Liver (tissue), 9 donors: ENCODE results near the gene MRPL30. TPM values are rescaled to one million over a fixed set of nuclear protein-coding genes. Genes with fewer than 3 reads are reported as not detected.

Source experiments
- DNase-seq: peaks from one replicate; pipeline ENCODE4 v3.0.0-alpha.2; 2017; ENCODE audit warnings: low spot score
- H3K27ac ChIP-seq, 2 donors: one replicate each; pipeline ENCODE4 v1.7.0; 2013; ENCODE audit warnings: inconsistent platforms in 2 of 2, low read length in 2 of 2, control low read depth in 1 of 2, low read depth in 1 of 2, mild to moderate bottlenecking in 1 of 2
- H3K27me3 ChIP-seq, 4 donors: one replicate each; pipeline versions ENCODE4 v1.6.1 to v1.7.0; 2013; ENCODE audit warnings: low read length in 3 of 4, inconsistent platforms in 1 of 4, mild to moderate bottlenecking in 1 of 4, moderate library complexity in 1 of 4; ENCODE audit not compliant: control insufficient read depth in 4 of 4, insufficient read depth in 4 of 4
- H3K36me3 ChIP-seq, 4 donors: one replicate each; pipeline versions ENCODE4 v1.6.1 to v1.7.0; 2013; ENCODE audit warnings: low read length in 3 of 4, mild to moderate bottlenecking in 3 of 4, low read depth in 1 of 4, moderate library complexity in 1 of 4; ENCODE audit not compliant: control insufficient read depth in 4 of 4, insufficient read depth in 3 of 4
- H3K4me1 ChIP-seq, 4 donors: one replicate each; pipeline versions ENCODE4 v1.6.1 to v1.7.0; 2013; ENCODE audit warnings: low read length in 3 of 4, mild to moderate bottlenecking in 3 of 4, moderate library complexity in 1 of 4; ENCODE audit not compliant: control insufficient read depth in 4 of 4, insufficient read depth in 4 of 4
- H3K4me3 ChIP-seq, 3 donors: one replicate each; pipeline versions ENCODE4 v1.6.1 to v1.7.0; 2013; ENCODE audit warnings: low read length in 3 of 3, control low read depth in 1 of 3, low read depth in 1 of 3, mild to moderate bottlenecking in 1 of 3
- H3K9ac ChIP-seq, 2 donors: one replicate each; pipeline ENCODE4 v1.7.0; 2013; ENCODE audit warnings: low read length in 2 of 2, mild to moderate bottlenecking in 2 of 2, moderate library complexity in 2 of 2, control low read depth in 1 of 2, low read depth in 1 of 2
- H3K9me3 ChIP-seq, 4 donors: one replicate each; pipeline versions ENCODE4 v1.6.1 to v1.7.0; 2013; ENCODE audit warnings: low read length in 3 of 4; ENCODE audit not compliant: control insufficient read depth in 4 of 4
- ATF3 ChIP-seq: IDR thresholded peaks from 2 replicates; pipeline ENCODE4 v1.6.1; 2016; ENCODE audit warnings: antibody characterized with exemption
- FOXA1 ChIP-seq: IDR thresholded peaks from 2 replicates; pipeline ENCODE4 v1.6.1; 2016; ENCODE audit warnings: antibody characterized with exemption
- FOXA2 ChIP-seq: IDR thresholded peaks from 2 replicates; pipeline ENCODE4 v1.6.1; 2016; ENCODE audit warnings: antibody characterized with exemption
- MAX ChIP-seq: IDR thresholded peaks from 2 replicates; pipeline ENCODE4 v1.6.1; 2016; ENCODE audit warnings: antibody characterized with exemption
- RAD21 ChIP-seq, 2 donors: IDR thresholded peaks; 2 replicates each; pipeline ENCODE4 v1.6.1; 2016; ENCODE audit warnings: antibody characterized with exemption in 2 of 2, mild to moderate bottlenecking in 2 of 2
- REST ChIP-seq: IDR thresholded peaks from 2 replicates; pipeline ENCODE4 v1.6.1; 2016; ENCODE audit warnings: antibody characterized with exemption, mild to moderate bottlenecking
- RXRA ChIP-seq, 2 donors: IDR thresholded peaks; 2 replicates each; pipeline ENCODE4 v1.6.1; 2017 to 2018; ENCODE audit warnings: antibody characterized with exemption in 2 of 2, mild to moderate bottlenecking in 1 of 2
- SP1 ChIP-seq: IDR thresholded peaks from 2 replicates; pipeline ENCODE4 v1.6.1; 2018; ENCODE audit warnings: antibody characterized with exemption, mild to moderate bottlenecking
- YY1 ChIP-seq: IDR thresholded peaks from 2 replicates; pipeline ENCODE4 v1.6.1; 2016; ENCODE audit warnings: antibody characterized with exemption, mild to moderate bottlenecking
- ZBTB33 ChIP-seq: IDR thresholded peaks from 2 replicates; pipeline ENCODE4 v1.6.1; 2016; ENCODE audit warnings: antibody characterized with exemption
- WGBS: extraction: QIAGEN DNeasy Blood & Tissue Kit; methylation state at CpG from one replicate; pipeline ENCODE4 v1.1.7; 2013; 5-methylcytosine and 5-hydroxymethylcytosine counted together
- polyA plus RNA-seq, 2 donors: library from polyadenylated mRNA; stranded (reverse) in 1 of 2; unstranded in 1 of 2; fragments of 200-250 nt in 1 of 2; fragments of >200 nt in 1 of 2; fragmentation: Nextera tagmentation in 1 of 2; extraction: Ambion mirVana in 1 of 2; gene quantifications; one replicate each; pipeline versions ENCODE4 v1.2.1 to v1.2.3, GENCODE V29; 2013 to 2015
- total RNA-seq, 2 donors: library from RNA; depleted of rRNA; stranded (reverse); fragments of >200 nt; gene quantifications; one replicate each; pipeline ENCODE4 v1.2.3, GENCODE V29; 2014
- donor health status: healthy.
- donor health status: healthy.
- donor health status: healthy.
- donor health status: healthy.
- donor health status: healthy.

Gene MRPL30
- total and polyA plus RNA-seq, 4 donors = 11.7 to 21.0 (median 16.8) TPM

GRCh38 chr2:99171377-99172140 lies 9.4 kb upstream of the MRPL30 start:
- Histone ChIP-seq H3K27me3 (no peaks in the 10 kb centered on the region), H3K36me3 (peaks cover 5 to 27% (median 20%) of the 10 kb centered on the region in 4 donors), H3K4me1 (no peaks in the 10 kb centered on the region), H3K27ac (no peak overlapping the region), H3K9me3 (no peaks in the 10 kb centered on the region), H3K4me3 (no peak overlapping the region), H3K9ac (no peak overlapping the region)
- no peak for DNase-seq
- TF ChIP-seq FOXA1 = no peak
- no peak for TF ChIP-seq REST
- TF ChIP-seq MAX = no peak
- no peak for TF ChIP-seq ATF3
- no peak for TF ChIP-seq RXRA (IDR thresholded peaks at IDR 0.05)
- TF ChIP-seq YY1 = no peak
- TF ChIP-seq RAD21 (IDR thresholded peaks at IDR 0.05) = no peak
- TF ChIP-seq ZBTB33 = no peak
- no peak for TF ChIP-seq FOXA2
- WGBS = 98% methylated on average over 8 of the region's 8 CpGs

GRCh38 chr2:99181624-99182000 lies 628 bp downstream of the MRPL30 start:
- WGBS = 3% methylated on average over 4 of the region's 4 CpGs
- H3K27me3 ChIP-seq = no peaks in the 10 kb centered on the region
- peak overlapping the region; percentile 42 to 86 for H3K9ac ChIP-seq
- DNase-seq = no peak
- H3K27ac ChIP-seq = peak overlapping the region; percentile 62 to 82
- no peak for TF ChIP-seq YY1
- no peak for TF ChIP-seq ZBTB33
- no peak for TF ChIP-seq ATF3
- TF ChIP-seq SP1 = no peak
- TF ChIP-seq REST = no peak
- H3K4me1 ChIP-seq = peaks cover 6 to 30% (median 16%) of the 10 kb centered on the region in 4 donors
- H3K4me3 ChIP-seq = peak overlapping the region; percentile 75 to 82 (median 82)
- H3K9me3 ChIP-seq = no peaks in the 10 kb centered on the region
- peaks cover 0 to 2% (median 0%) of the 10 kb centered on the region in 4 donors for H3K36me3 ChIP-seq
